HepG2 (cell line): Measurements from ENCODE around the gene AMBRA1. TPM values are rescaled to one million over a fixed set of nuclear protein-coding genes. Genes with fewer than 3 reads are reported as not detected.

Experiments used
- ATAC-seq: fragments of 200-7000 bp; cut with Tn5 transposase; 3 replicates; pipeline ENCODE4 v1.9.1; 2020; ENCODE audit warnings: mild to moderate bottlenecking, moderate library complexity
- BruUV-seq: library from RNA; stranded (reverse); fragments of 400-500 nt; replicated peaks from 2 replicates; lab custom pipeline; 2021; lab: Mats Ljungman, UMichigan
- CTCF ChIA-PET: fragments of 300-600 bp; formaldehyde crosslinking; extraction: SDS; loops from one replicate; lab custom pipeline; 2021; ENCODE audit warnings: low total read pairs, inconsistent platforms, low intra/inter-chr PET ratio; lab: Yijun Ruan, JAX
- POLR2A ChIA-PET: fragments of 350-600 bp; sonication (Branson Sonifier 250); formaldehyde crosslinking; loops from one replicate; lab custom pipeline; 2020; ENCODE audit warnings: antibody characterized with exemption, inconsistent platforms; lab: Yijun Ruan, JAX
- DNase-seq: peaks from one replicate; pipeline ENCODE4 v3.0.0-alpha.2; 2015; ENCODE audit warnings: low spot score
- FAIRE-seq: peaks from 3 replicates; lab custom pipeline; 2011; peaks lifted over from hg19 to GRCh38; lab: Jason Lieb, UNC
- H2AFZ ChIP-seq: one replicate; pipeline ENCODE4 v1.6.1; 2011; ENCODE audit warnings: low read length, inconsistent platforms
- H3K27ac ChIP-seq: fragments of 300-600 bp; 3 replicates; pipeline ENCODE4 v1.8.0; 2011; ENCODE audit warnings: mixed run types, mild to moderate bottlenecking, mixed read lengths, low read length, inconsistent platforms; ENCODE audit not compliant: insufficient read depth; ENCODE audit errors: extremely low read length
- H3K27me3 ChIP-seq, 2 experiments: fragments of 200-600 bp in 1 of 2; 2 replicates in 1 of 2; 3 replicates in 1 of 2; pipeline versions ENCODE4 v1.6.0 to v1.8.0; 2011; ENCODE audit warnings: low read length in 2 of 2, mild to moderate bottlenecking in 2 of 2, moderate library complexity in 2 of 2, inconsistent platforms in 1 of 2; ENCODE audit not compliant: insufficient read depth in 2 of 2, control insufficient read depth in 1 of 2
- H3K36me3 ChIP-seq, 2 experiments: fragments of 200-600 bp in 1 of 2; replicated peaks in 1 of 2; 2 replicates in 1 of 2; 3 replicates in 1 of 2; pipeline versions ENCODE4 v1.5.1 to v1.8.0; 2011; ENCODE audit warnings: low read length in 2 of 2, inconsistent platforms in 1 of 2; ENCODE audit not compliant: insufficient read depth in 2 of 2, control insufficient read depth in 1 of 2
- H3K4me1 ChIP-seq: 2 replicates; pipeline ENCODE4 v1.5.1; 2012; ENCODE audit warnings: low read length, inconsistent platforms; ENCODE audit not compliant: insufficient read depth
- H3K4me2 ChIP-seq: 2 replicates; pipeline ENCODE4 v1.6.0; 2011; ENCODE audit warnings: low read depth, low read length, inconsistent platforms
- H3K4me3 ChIP-seq, 3 experiments: fragments of 200-600 bp in 1 of 3; sonication (generic), shearing (Covaris generic) in 1 of 3; replicated peaks in 1 of 3; 2 replicates each; pipeline ENCODE4 v1.5.1; 2011 to 2016; ENCODE audit warnings: low read length in 3 of 3, inconsistent platforms in 2 of 3, low read depth in 2 of 3, mild to moderate bottlenecking in 2 of 3, control low read depth in 1 of 3, mixed read lengths in 1 of 3; ENCODE audit not compliant: insufficient read depth in 1 of 3
- H3K79me2 ChIP-seq: one replicate; pipeline ENCODE4 v1.6.1; 2011; ENCODE audit warnings: low read length, inconsistent platforms; ENCODE audit not compliant: insufficient read depth
- H3K9ac ChIP-seq: 2 replicates; pipeline ENCODE4 v1.6.0; 2011; ENCODE audit warnings: mild to moderate bottlenecking, low read depth, low read length, inconsistent platforms; ENCODE audit not compliant: insufficient read depth
- H3K9me3 ChIP-seq: 2 replicates; pipeline ENCODE4 v1.5.1; 2012; ENCODE audit warnings: mild to moderate bottlenecking, low read length
- H4K20me1 ChIP-seq: 2 replicates; pipeline ENCODE4 v1.6.0; 2011; ENCODE audit warnings: inconsistent platforms, mild to moderate bottlenecking, low read length, moderate library complexity; ENCODE audit not compliant: insufficient read depth
- CEBPB ChIP-seq: IDR thresholded peaks from 2 replicates; pipeline ENCODE4 v1.6.1; 2011; ENCODE audit warnings: low read depth, low read length, improper control_type of control experiment, borderline replicate concordance
- DNMT1 ChIP-seq: sonication (generic); formaldehyde crosslinking; IDR thresholded peaks from 2 replicates; pipeline ENCODE4 v1.5.1; 2020; ENCODE audit warnings: mild to moderate bottlenecking, missing genetic modification reagents
- DPF2 ChIP-seq: sonication (generic); formaldehyde crosslinking; IDR thresholded peaks from 2 replicates; pipeline ENCODE4 v1.4.0; 2020; ENCODE audit warnings: mild to moderate bottlenecking, low read depth, missing genetic modification reagents, borderline replicate concordance
- GZF1 ChIP-seq: sonication (generic); formaldehyde crosslinking; IDR thresholded peaks from 2 replicates; pipeline ENCODE4 v1.5.1; 2020; ENCODE audit warnings: mild to moderate bottlenecking, missing genetic modification reagents
- HMG20B ChIP-seq: conservative IDR thresholded peaks from 2 replicates; pipeline ENCODE4 v1.6.1; 2016; ENCODE audit warnings: missing genetic modification reagents, missing compliant biosample characterization
- MEIS2 ChIP-seq: sonication (generic); formaldehyde crosslinking; IDR thresholded peaks from 2 replicates; pipeline ENCODE4 v1.9.0; 2021; ENCODE audit warnings: mild to moderate bottlenecking, missing genetic modification reagents
- MTA3 ChIP-seq: sonication (generic); formaldehyde crosslinking; IDR thresholded peaks from 2 replicates; pipeline ENCODE4 v1.4.0; 2020; ENCODE audit warnings: missing genetic modification reagents
- NONO ChIP-seq, 2 experiments: fragments of 450-650 bp in 1 of 2; sonication (generic) in 1 of 2; formaldehyde crosslinking in 1 of 2; IDR thresholded peaks in 1 of 2; conservative IDR thresholded peaks in 1 of 2; 2 replicates each; pipeline versions ENCODE4 v1.6.1 to v1.8.0; 2017 to 2022; ENCODE audit warnings: mild to moderate bottlenecking in 1 of 2, missing genetic modification reagents in 1 of 2, moderate library complexity in 1 of 2
- PITX1 ChIP-seq: sonication (generic); formaldehyde crosslinking; IDR thresholded peaks from 2 replicates; pipeline ENCODE4 v1.5.1; 2020; ENCODE audit warnings: mild to moderate bottlenecking, missing genetic modification reagents
- RBM22 ChIP-seq: fragments of 200-400 bp; formaldehyde crosslinking; optimal IDR thresholded peaks from 2 replicates; pipeline ENCODE3; 2017; ENCODE audit warnings: mild to moderate bottlenecking, low read length, moderate library complexity
- TBX2 ChIP-seq: sonication (generic); formaldehyde crosslinking; IDR thresholded peaks from 2 replicates; pipeline ENCODE4 v1.5.0; 2020; ENCODE audit warnings: missing genetic modification reagents, mild to moderate bottlenecking, borderline replicate concordance
- ZBTB46 ChIP-seq: sonication (generic); formaldehyde crosslinking; IDR thresholded peaks from 2 replicates; pipeline ENCODE4 v1.4.0; 2020; ENCODE audit warnings: mild to moderate bottlenecking, missing genetic modification reagents, borderline replicate concordance
- WGBS: methylation state at CpG from one replicate; pipeline ENCODE4 v1.1.6; 2017; ENCODE audit warnings: low lambda C conversion rate; 5-methylcytosine and 5-hydroxymethylcytosine counted together
- in situ Hi-C: cut with HindIII; loops from 2 replicates; pipeline ENCODE4 v1.10.0; 2017; ENCODE audit warnings: low pct_unique_long_range_greater_than_20kb; ENCODE audit not compliant: extremely low pct_ligation_motif_present
- intact Hi-C: fragments of 100-400 bp; cut with micrococcal nuclease; formaldehyde crosslinking; loops from one replicate; pipeline ENCODE4 v1.10.0; 2022; ENCODE audit not compliant: unreplicated experiment
- polyA plus RNA-seq, 8 experiments: library from polyadenylated mRNA; depleted of rRNA in 3 of 8; stranded (reverse) in 7 of 8; unstranded in 1 of 8; fragments of >200 nt; fragmentation: Illumina TruSeq in 4 of 8; extraction: Trizol in 4 of 8; gene quantifications; 2 replicates each; pipeline versions ENCODE4 v1.2.1 to v1.2.3, GENCODE V29; 2011 to 2016; ENCODE audit warnings: low read depth in 4 of 8, missing spikeins in 1 of 8, mixed read lengths in 1 of 8; ENCODE audit not compliant: insufficient read depth in 1 of 8
- total RNA-seq, 5 experiments: library from RNA; depleted of rRNA; stranded (reverse); fragments of >200 nt; fragmentation: Illumina TruSeq; extraction: Trizol; gene quantifications; 2 replicates each; pipeline ENCODE4 v1.2.3, GENCODE V29; 2016; ENCODE audit warnings: low read depth in 1 of 5
- TF ChIP-seq, protein P1 (sequence below): sonication (generic); formaldehyde crosslinking; IDR thresholded peaks from 2 replicates; pipeline ENCODE4 v1.5.0; 2020; ENCODE audit warnings: mild to moderate bottlenecking, missing genetic modification reagents

Gene AMBRA1
- total and polyA plus RNA-seq, 2 of the 13 experiments (the other 11 are each of a cell fraction or from before 2014, with no cell fraction given), result 15.7 to 26.0 TPM

GRCh38 chr11:46505741-46506482 lies 87.9 kb downstream of the AMBRA1 start:
- Histone ChIP-seq H3K36me3 (peaks cover 7 to 51% of the 10 kb centered on the region in 2 experiments), H2AFZ (no peak overlapping the region), H3K27ac (peak overlapping the region; percentile 47), H3K4me1 (peaks cover 37% of the 10 kb centered on the region), H3K79me2 (peaks cover 26% of the 10 kb centered on the region), H3K9me3 (no peaks in the 10 kb centered on the region), H3K9ac (no peak overlapping the region), H3K4me2 (no peak overlapping the region), H3K27me3 (no peaks in the 10 kb centered on the region), H4K20me1 (peaks cover 14% of the 10 kb centered on the region), H3K4me3 (no peak overlapping the region)
- POLR2A ChIA-PET, result no interaction called here
- ATAC-seq (peak; percentile 27), DNase-seq (no peak), FAIRE-seq (no peak)
- no TSS peak for BruUV-seq
- WGBS, result 94% methylated on average over 6 of the region's 6 CpGs
- TF ChIP-seq DPF2 (CRISPR knock-in tag) (no peak), RBM22 (peak; percentile 41)
- in situ Hi-C loops (no loop called here), intact Hi-C loops (loop anchor here (2.0 kb wide), 1 partner anchor 17 kb away; no protein-coding TSS in a partner anchor)
- CTCF ChIA-PET, result no interaction called here

GRCh38 chr11:46504817-46505613 lies 88.8 kb downstream of the AMBRA1 start:
- Histone ChIP-seq H3K9me3 (no peaks in the 10 kb centered on the region), H3K9ac (no peak overlapping the region), H2AFZ (no peak overlapping the region), H3K4me2 (no peak overlapping the region), H3K27me3 (no peaks in the 10 kb centered on the region), H3K4me1 (peaks cover 46% of the 10 kb centered on the region), H4K20me1 (peaks cover 9% of the 10 kb centered on the region), H3K4me3 (no peak overlapping the region), H3K36me3 (peaks cover 7 to 52% of the 10 kb centered on the region in 2 experiments), H3K27ac (peak overlapping the region; percentile 47), H3K79me2 (peaks cover 22% of the 10 kb centered on the region)
- CTCF ChIA-PET, result no interaction called here
- DNase-seq (peak; percentile 67), ATAC-seq (peak; percentile 70), FAIRE-seq (no peak)
- in situ Hi-C loops (no loop called here), intact Hi-C loops (loop anchor here (2.0 kb wide), 1 partner anchor 18 kb away; no protein-coding TSS in a partner anchor)
- POLR2A ChIA-PET, result no interaction called here
- WGBS, result 49% methylated on average over 3 of the region's 3 CpGs
- no TSS peak for BruUV-seq
- TF ChIP-seq, protein P1, sequence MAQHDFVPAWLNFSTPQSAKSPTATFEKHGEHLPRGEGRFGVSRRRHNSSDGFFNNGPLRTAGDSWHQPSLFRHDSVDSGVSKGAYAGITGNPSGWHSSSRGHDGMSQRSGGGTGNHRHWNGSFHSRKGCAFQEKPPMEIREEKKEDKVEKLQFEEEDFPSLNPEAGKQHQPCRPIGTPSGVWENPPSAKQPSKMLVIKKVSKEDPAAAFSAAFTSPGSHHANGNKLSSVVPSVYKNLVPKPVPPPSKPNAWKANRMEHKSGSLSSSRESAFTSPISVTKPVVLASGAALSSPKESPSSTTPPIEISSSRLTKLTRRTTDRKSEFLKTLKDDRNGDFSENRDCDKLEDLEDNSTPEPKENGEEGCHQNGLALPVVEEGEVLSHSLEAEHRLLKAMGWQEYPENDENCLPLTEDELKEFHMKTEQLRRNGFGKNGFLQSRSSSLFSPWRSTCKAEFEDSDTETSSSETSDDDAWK (CRISPR knock-in tag), result no peak
- TF ChIP-seq TBX2 (0 out of 2 replicates have a peak, but pooled peaks have one; percentile 50), CEBPB (no peak), PITX1 (CRISPR knock-in tag) (0 out of 2 replicates have a peak, but pooled peaks have one; percentile 26), DNMT1 (CRISPR knock-in tag) (no peak), GZF1 (no peak), NONO (IDR thresholded peaks at IDR 0.05) (no peak), NONO (CRISPR knock-in tag; conservative IDR thresholded peaks at IDR 0.05) (no peak), MTA3 (CRISPR knock-in tag) (no peak), MEIS2 (CRISPR knock-in tag) (peak; percentile 71; the same call in 1 of the 2 replicates), HMG20B (CRISPR knock-in tag) (no peak), ZBTB46 (CRISPR knock-in tag) (no peak)
